GM19240 (cell line): Measurements from ENCODE around the gene TSPOAP1.

Experiments used
- DNase-seq: peaks from one replicate; pipeline ENCODE4 v3.0.0; 2011; ENCODE audit warnings: low spot score; ENCODE audit not compliant: insufficient read length

Gene TSPOAP1

GRCh38 chr17:58328195-58329034 is at the start of gene TSPOAP1:
TSPOAP1 (minus strand) TSS chr17:58328795; CDS start chr17:58327920, 875 bp downstream.
- DNase-seq: peak; percentile 79

- no peak for DNase-seq
Observed at GRCh38 chr17:58377661-58378060, 49.1 kb upstream of the TSPOAP1 start.

GRCh38 chr17:58377093-58377601 is 48.6 kb upstream of the TSPOAP1 start:
- DNase-seq: no peak

- DNase-seq: no peak
Observed at GRCh38 chr17:58376472-58377000, 47.9 kb upstream of the TSPOAP1 start.

GRCh38 chr17:58375811-58376210 is 47.2 kb upstream of the TSPOAP1 start:
- DNase-seq: no peak

- DNase-seq: no peak
Observed at GRCh38 chr17:58375256-58375655, 46.7 kb upstream of the TSPOAP1 start.

- no peak for DNase-seq
Observed at GRCh38 chr17:58373923-58374322, 45.3 kb upstream of the TSPOAP1 start.

GRCh38 chr17:58373003-58373402 is 44.4 kb upstream of the TSPOAP1 start:
- DNase-seq: no peak

GRCh38 chr17:58371300-58371950 is 42.8 kb upstream of the TSPOAP1 start:
- DNase-seq: no peak

- DNase-seq: no peak
Observed at GRCh38 chr17:58370716-58371115, 42.1 kb upstream of the TSPOAP1 start.

GRCh38 chr17:58370309-58370708 is 41.7 kb upstream of the TSPOAP1 start:
- DNase-seq: no peak

GRCh38 chr17:58369214-58370031 is 40.8 kb upstream of the TSPOAP1 start:
- no peak for DNase-seq

GRCh38 chr17:58368860-58369213 is 40.2 kb upstream of the TSPOAP1 start:
- DNase-seq: no peak

- DNase-seq: no peak
Observed at GRCh38 chr17:58367461-58367860, 38.9 kb upstream of the TSPOAP1 start.

GRCh38 chr17:58365980-58366595 is 37.5 kb upstream of the TSPOAP1 start:
- DNase-seq: no peak

GRCh38 chr17:58365185-58365979 is 36.8 kb upstream of the TSPOAP1 start:
- no peak for DNase-seq

- DNase-seq: no peak
Observed at GRCh38 chr17:58364270-58364942, 35.8 kb upstream of the TSPOAP1 start.

GRCh38 chr17:58363457-58364185 is 35.0 kb upstream of the TSPOAP1 start:
- DNase-seq: no peak
